Endothelial cell of umbilical vein (primary cell): ENCODE results near the gene PPEF2. TPM values are rescaled to one million over a fixed set of nuclear protein-coding genes. Genes with fewer than 3 reads are reported as not detected.

Source experiments
- BruUV-seq: library from RNA; stranded (reverse); fragments of 400-500 nt; replicated peaks from 2 replicates; lab custom pipeline; 2021; lab: Mats Ljungman, UMichigan
- CTCF ChIA-PET: fragments of 300-600, 350-600 bp; sonication (Branson Sonifier 250); formaldehyde crosslinking; loops from one replicate; lab custom pipeline; 2021; ENCODE audit warnings: antibody characterized with exemption, inconsistent platforms; lab: Charles Lee
- POLR2A ChIA-PET: fragments of 300-600, 350-600 bp; sonication (Branson Sonifier 250); formaldehyde crosslinking; loops from one replicate; lab custom pipeline; 2021; ENCODE audit warnings: antibody characterized with exemption, inconsistent platforms; lab: Charles Lee
- DNase-seq: peaks from one replicate; pipeline ENCODE4 v3.0.0-alpha.2; 2011; ENCODE audit warnings: low read depth, low spot score
- FAIRE-seq: peaks from 2 replicates; lab custom pipeline; 2011; peaks lifted over from hg19 to GRCh38; lab: Jason Lieb, UNC
- H2AFZ ChIP-seq: 2 replicates; pipeline ENCODE4 v1.6.0; 2012; ENCODE audit warnings: low read depth, low read length, control low read depth, inconsistent platforms
- H3K27ac ChIP-seq: 2 replicates; pipeline ENCODE4 v1.5.1; 2011; ENCODE audit warnings: low read depth, mild to moderate bottlenecking, control low read depth, low read length, moderate library complexity; ENCODE audit not compliant: insufficient read depth
- H3K27me3 ChIP-seq, 2 experiments: 2 replicates each; pipeline versions ENCODE4 v1.6.0 to v1.6.1; 2011; ENCODE audit warnings: low read length in 2 of 2, mixed read lengths in 1 of 2; ENCODE audit not compliant: control insufficient read depth in 2 of 2, insufficient read depth in 2 of 2
- H3K36me3 ChIP-seq, 2 experiments: 2 replicates in 1 of 2; 3 replicates in 1 of 2; pipeline ENCODE4 v1.5.1; 2011; ENCODE audit warnings: low read length in 2 of 2, mild to moderate bottlenecking in 1 of 2, moderate library complexity in 1 of 2; ENCODE audit not compliant: control insufficient read depth in 2 of 2, insufficient read depth in 2 of 2; ENCODE audit errors: extremely low read depth in 1 of 2
- H3K4me1 ChIP-seq: 3 replicates; pipeline ENCODE4 v1.5.1; 2011; ENCODE audit warnings: mild to moderate bottlenecking, low read length; ENCODE audit not compliant: control insufficient read depth, insufficient read depth; ENCODE audit errors: extremely low read depth
- H3K4me2 ChIP-seq: 2 replicates; pipeline ENCODE4 v1.6.1; 2011; ENCODE audit warnings: low read length, control low read depth, mixed read lengths; ENCODE audit not compliant: insufficient read depth
- H3K4me3 ChIP-seq, 3 experiments: fragments of 200-600 bp in 1 of 3; sonication (generic), shearing (Covaris generic) in 1 of 3; replicated peaks in 1 of 3; 2 replicates each; pipeline ENCODE4 v1.5.1; 2011 to 2016; ENCODE audit warnings: control low read depth in 3 of 3, low read length in 3 of 3, mild to moderate bottlenecking in 2 of 3, inconsistent platforms in 1 of 3, low read depth in 1 of 3, moderate library complexity in 1 of 3; ENCODE audit not compliant: insufficient read depth in 1 of 3
- H3K79me2 ChIP-seq: 2 replicates; pipeline ENCODE4 v1.6.0; 2012; ENCODE audit warnings: low read length, inconsistent platforms; ENCODE audit not compliant: control insufficient read depth, insufficient read depth
- H3K9ac ChIP-seq: replicated peaks from 2 replicates; pipeline ENCODE3; 2011; ENCODE audit warnings: low read length, control low read depth; ENCODE audit not compliant: insufficient read depth; ENCODE audit errors: extremely low read depth
- H3K9me1 ChIP-seq: replicated peaks from 3 replicates; pipeline ENCODE4 v1.6.0; 2011; ENCODE audit warnings: mild to moderate bottlenecking, low read length; ENCODE audit not compliant: control insufficient read depth, insufficient read depth; ENCODE audit errors: extremely low read depth
- H3K9me3 ChIP-seq: replicated peaks from 2 replicates; pipeline ENCODE4 v1.5.1; 2012; ENCODE audit warnings: low read length, inconsistent platforms; ENCODE audit not compliant: control insufficient read depth, insufficient read depth
- H4K20me1 ChIP-seq: replicated peaks from 2 replicates; pipeline ENCODE3; 2011; ENCODE audit warnings: mild to moderate bottlenecking, low read length; ENCODE audit not compliant: control insufficient read depth, insufficient read depth; ENCODE audit errors: extremely low read depth
- CTCF ChIP-seq, 2 donors: IDR thresholded peaks; 1 replicate in 1 of 2; 2 replicates in 1 of 2; pipeline ENCODE4 v1.5.1; 2011; ENCODE audit warnings: low read length in 2 of 2, mild to moderate bottlenecking in 2 of 2, moderate library complexity in 2 of 2, control low read depth in 1 of 2, inconsistent platforms in 1 of 2, low read depth in 1 of 2; ENCODE audit not compliant: insufficient read depth in 1 of 2; ENCODE audit errors: extremely low read depth in 1 of 2
- EZH2 ChIP-seq: IDR thresholded peaks from 2 replicates; pipeline ENCODE4 v1.6.1; 2012; ENCODE audit warnings: borderline replicate concordance, low read depth, mild to moderate bottlenecking, moderate library complexity, low read length, inconsistent platforms; ENCODE audit not compliant: severe bottlenecking
- FOS ChIP-seq: IDR thresholded peaks from 2 replicates; pipeline ENCODE4 v1.6.1; 2011; ENCODE audit warnings: mild to moderate bottlenecking, low read length, moderate library complexity, borderline replicate concordance; ENCODE audit not compliant: insufficient read depth
- GATA2 ChIP-seq: IDR thresholded peaks from 2 replicates; pipeline ENCODE4 v1.7.0; 2011; ENCODE audit warnings: low read depth, mild to moderate bottlenecking, moderate library complexity, mixed read lengths, low read length; ENCODE audit not compliant: insufficient read length, insufficient read depth
- JUN ChIP-seq: IDR thresholded peaks from 2 replicates; pipeline ENCODE4 v1.6.1; 2011; ENCODE audit warnings: borderline replicate concordance, low read depth; ENCODE audit not compliant: insufficient read length, insufficient read depth
- MAX ChIP-seq: IDR thresholded peaks from 2 replicates; pipeline ENCODE4 v1.6.1; 2011; ENCODE audit not compliant: insufficient read depth, insufficient read length
- MYC ChIP-seq: IDR thresholded peaks from one replicate; pipeline ENCODE4 v1.6.1; 2011; ENCODE audit warnings: mild to moderate bottlenecking, low read depth, low read length
- POLR2A ChIP-seq: IDR thresholded peaks from 2 replicates; pipeline ENCODE4 v1.6.1; 2012; ENCODE audit warnings: low read depth, mild to moderate bottlenecking, control low read depth, low read length
- POLR2AphosphoS5 ChIP-seq: IDR thresholded peaks from 2 replicates; pipeline ENCODE4 v1.6.1; 2012; ENCODE audit warnings: low read depth, mild to moderate bottlenecking, control low read depth, low read length, moderate library complexity; ENCODE audit not compliant: insufficient read depth
- dilution Hi-C: fragments of 300-500 bp; cut with MboI; formaldehyde crosslinking; loops from one replicate; pipeline ENCODE4 v1.15.0; 2019; ENCODE audit warnings: low sequenced_read_pairs; ENCODE audit not compliant: extremely low pct_ligation_motif_present
- intact Hi-C: fragments of 100-400 bp; cut with micrococcal nuclease; formaldehyde crosslinking; loops from one replicate; pipeline ENCODE4 v1.10.0; 2022
- polyA plus RNA-seq, 4 experiments: library from polyadenylated mRNA; depleted of rRNA in 3 of 4; stranded (reverse) in 3 of 4; unstranded in 1 of 4; fragments of >200 nt; gene quantifications; 2 replicates each; pipeline versions ENCODE4 v1.2.1 to v1.2.3, GENCODE V29; 2011 to 2012; ENCODE audit warnings: missing spikeins in 1 of 4
- total RNA-seq: library from RNA; stranded (reverse); gene quantifications from 2 replicates; pipeline ENCODE4 v1.2.3, GENCODE V29; 2021

PPEF2 gene
- total and polyA plus RNA-seq, 2 donors (not counting 3 experiments of a cell fraction or from before 2014, with no cell fraction given), result 0.23 TPM; not detected in 1

- BruUV-seq, result no TSS peak
- Histone ChIP-seq H3K9me3 (no peaks in the 10 kb centered on the region), H3K36me3 (peaks cover 0 to 2% of the 10 kb centered on the region in 2 experiments), H2AFZ (no peak overlapping the region), H3K4me1 (no peaks in the 10 kb centered on the region), H3K27ac (no peak overlapping the region), H3K9me1 (no peaks in the 10 kb centered on the region), H3K4me2 (no peak overlapping the region), H3K27me3 (no peaks in the 10 kb centered on the region), H4K20me1 (no peaks in the 10 kb centered on the region), H3K4me3 (no peak overlapping the region), H3K9ac (no peak overlapping the region), H3K79me2 (no peaks in the 10 kb centered on the region)
- POLR2A ChIA-PET, result no interaction called here
- TF ChIP-seq EZH2, result no peak
- TF ChIP-seq POLR2A, result no peak
- no peak for TF ChIP-seq FOS
- no peak for TF ChIP-seq JUN
- TF ChIP-seq MAX, result no peak
- no peak for TF ChIP-seq POLR2AphosphoS5
- no peak for TF ChIP-seq GATA2
- no peak for TF ChIP-seq MYC
- no peak for TF ChIP-seq CTCF (IDR thresholded peaks at IDR 0.05; ENCODE audit: extremely low read depth in 1 of 2, insufficient read depth in 1 of 2, low read depth in 1 of 2, low read length in 2 of 2)
- FAIRE-seq, result no peak
- dilution Hi-C loops (no loop called here), intact Hi-C loops (no loop called here)
- CTCF ChIA-PET, result no interaction called here
- no peak for DNase-seq
These were observed 18.1 kb upstream of the PPEF2 start for GRCh38 chr4:75920327-75920726.
